GM12892 (cell line): Measurements from ENCODE around the gene B3GALNT2.

Experiments used
- POLR2A ChIP-seq: IDR thresholded peaks from 2 replicates; pipeline ENCODE4 v1.6.1; 2011; ENCODE audit warnings: low read depth, low read length, control low read depth
- POLR2AphosphoS5 ChIP-seq: IDR thresholded peaks from 2 replicates; pipeline ENCODE4 v1.6.1; 2011; ENCODE audit warnings: low read depth, low read length, control low read depth
- TAF1 ChIP-seq: IDR thresholded peaks from 2 replicates; pipeline ENCODE4 v1.6.1; 2011; ENCODE audit warnings: low read depth, mild to moderate bottlenecking, control low read depth, low read length, borderline replicate concordance

DNA sequence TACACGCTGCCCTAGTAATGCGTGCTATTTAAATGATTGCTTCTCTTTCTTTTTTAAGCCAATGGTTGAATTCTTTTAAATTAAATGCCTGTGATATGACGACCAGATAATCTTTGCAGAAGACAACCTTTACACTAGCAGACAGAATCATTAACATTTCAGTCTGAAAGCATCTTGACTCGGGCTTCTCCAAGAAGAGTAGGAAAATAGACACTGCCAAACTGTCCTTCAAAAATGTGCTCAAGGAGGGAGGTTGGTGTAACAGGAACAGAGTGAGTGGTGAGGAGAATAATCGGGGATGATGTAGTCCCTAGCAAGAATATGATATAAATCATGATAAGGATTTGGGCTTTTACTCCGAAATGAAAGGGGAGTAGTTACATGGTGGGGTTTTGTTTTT is 6.6 kb upstream of the B3GALNT2 start:
- TF ChIP-seq POLR2A (no peak), POLR2AphosphoS5 (no peak), TAF1 (no peak)
